Measurements from ENCODE around the gene BMI1.

GRCh38 chr10:22356324-22356873, 35.5 kb downstream of the BMI1 start:
- no peak for TF ChIP-seq CTCF (IDR thresholded peaks at IDR 0.05)
- no peak for TF ChIP-seq EZH2 (IDR thresholded peaks at IDR 0.05; ENCODE audit: borderline replicate concordance, insufficient read depth, low read depth, low read length, poor library complexity, severe bottlenecking)

Measured in B cell (primary cell).